ENCODE results near the gene OR52N1. TPM values are rescaled to one million over a fixed set of nuclear protein-coding genes. Genes with fewer than 3 reads are reported as not detected.

The OR52N1 gene
- total and polyA plus RNA-seq, 2 of the 4 experiments (the other 2 are of a cell fraction): not detected

DNA sequence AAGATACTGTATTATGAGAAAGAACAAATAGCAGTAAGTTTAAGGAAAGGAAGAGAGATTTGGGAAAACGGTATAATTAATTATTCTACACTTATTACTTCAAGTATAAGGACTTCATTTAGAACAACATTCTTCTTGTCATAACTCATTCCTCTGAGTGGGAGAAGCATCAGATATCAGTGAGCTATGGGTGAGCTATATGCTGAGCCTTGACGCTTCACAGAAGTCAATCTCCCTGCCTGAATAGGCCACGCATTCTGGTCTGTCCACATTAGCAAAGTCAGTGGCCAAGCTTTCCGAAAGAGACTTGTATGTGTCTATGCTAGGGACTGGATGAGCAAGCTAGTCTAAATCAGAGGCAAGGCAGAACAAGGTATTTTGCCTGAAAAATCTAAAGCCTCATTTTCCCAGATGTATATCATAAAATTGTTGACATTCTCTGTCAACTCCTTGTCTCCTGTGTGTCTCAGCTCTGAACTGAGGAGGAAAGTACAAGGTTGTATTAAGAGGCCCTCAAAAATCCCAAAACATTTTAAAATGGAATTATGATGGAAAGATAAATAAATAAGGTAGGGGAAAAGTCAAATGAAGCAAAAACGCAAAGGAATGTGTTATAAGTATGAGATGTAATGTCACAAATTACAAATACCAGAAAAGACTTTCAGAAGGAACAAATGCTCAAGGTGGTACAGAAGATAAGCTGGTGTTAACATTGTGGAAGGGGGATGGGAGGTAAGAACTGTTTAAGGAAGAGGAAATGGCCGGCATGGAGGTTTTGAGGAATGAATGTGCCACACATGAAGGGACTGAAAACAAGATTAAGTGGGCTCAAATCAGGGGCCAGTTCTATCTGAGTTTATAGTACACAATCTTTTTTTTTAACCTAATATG lies 19.1 kb upstream of the OR52N1 start:
- no TSS peak for BruUV-seq (replicated peaks)
- CTCF ChIA-PET: interaction anchor here (0.6 to 1.9 kb wide), 2 partner anchors 126 to 334 kb away, joined by 4 to 8 read pairs; no protein-coding TSS in a partner anchor
- TF ChIP-seq RAD21 (IDR thresholded peaks at IDR 0.05; ENCODE audit: low read length) (no peak), MAFK (IDR thresholded peaks at IDR 0.05; ENCODE audit: low read depth, low read length) (no peak), CHD1 (IDR thresholded peaks at IDR 0.05; ENCODE audit: low read depth, low read length) (no peak), MAZ (IDR thresholded peaks at IDR 0.05; ENCODE audit: borderline replicate concordance, low read depth, low read length) (no peak), SMC3 (IDR thresholded peaks at IDR 0.05; ENCODE audit: low read depth, low read length) (no peak), MXI1 (IDR thresholded peaks at IDR 0.05; ENCODE audit: borderline replicate concordance, low read depth, low read length) (no peak), FOS (IDR thresholded peaks at IDR 0.05; ENCODE audit: low read depth, low read length) (no peak), ELK1 (IDR thresholded peaks at IDR 0.05; ENCODE audit: borderline replicate concordance, low read depth, low read length) (no peak), NFE2L2 (IDR thresholded peaks at IDR 0.05; ENCODE audit: low read depth, low read length) (no peak), RFX5 (IDR thresholded peaks at IDR 0.05; ENCODE audit: low read depth, low read length) (no peak), POLR2A (IDR thresholded peaks at IDR 0.05; ENCODE audit: low read depth, low read length) (no peak), RCOR1 (IDR thresholded peaks at IDR 0.05; ENCODE audit: insufficient replicate concordance, low read length) (no peak), CEBPB (IDR thresholded peaks at IDR 0.05; ENCODE audit: low read depth, low read length) (no peak)
- TF ChIP-seq, protein P1, sequence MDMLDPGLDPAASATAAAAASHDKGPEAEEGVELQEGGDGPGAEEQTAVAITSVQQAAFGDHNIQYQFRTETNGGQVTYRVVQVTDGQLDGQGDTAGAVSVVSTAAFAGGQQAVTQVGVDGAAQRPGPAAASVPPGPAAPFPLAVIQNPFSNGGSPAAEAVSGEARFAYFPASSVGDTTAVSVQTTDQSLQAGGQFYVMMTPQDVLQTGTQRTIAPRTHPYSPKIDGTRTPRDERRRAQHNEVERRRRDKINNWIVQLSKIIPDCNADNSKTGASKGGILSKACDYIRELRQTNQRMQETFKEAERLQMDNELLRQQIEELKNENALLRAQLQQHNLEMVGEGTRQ (IDR thresholded peaks at IDR 0.05; ENCODE audit: low read depth, low read length): no peak
- TF ChIP-seq, protein P2, sequence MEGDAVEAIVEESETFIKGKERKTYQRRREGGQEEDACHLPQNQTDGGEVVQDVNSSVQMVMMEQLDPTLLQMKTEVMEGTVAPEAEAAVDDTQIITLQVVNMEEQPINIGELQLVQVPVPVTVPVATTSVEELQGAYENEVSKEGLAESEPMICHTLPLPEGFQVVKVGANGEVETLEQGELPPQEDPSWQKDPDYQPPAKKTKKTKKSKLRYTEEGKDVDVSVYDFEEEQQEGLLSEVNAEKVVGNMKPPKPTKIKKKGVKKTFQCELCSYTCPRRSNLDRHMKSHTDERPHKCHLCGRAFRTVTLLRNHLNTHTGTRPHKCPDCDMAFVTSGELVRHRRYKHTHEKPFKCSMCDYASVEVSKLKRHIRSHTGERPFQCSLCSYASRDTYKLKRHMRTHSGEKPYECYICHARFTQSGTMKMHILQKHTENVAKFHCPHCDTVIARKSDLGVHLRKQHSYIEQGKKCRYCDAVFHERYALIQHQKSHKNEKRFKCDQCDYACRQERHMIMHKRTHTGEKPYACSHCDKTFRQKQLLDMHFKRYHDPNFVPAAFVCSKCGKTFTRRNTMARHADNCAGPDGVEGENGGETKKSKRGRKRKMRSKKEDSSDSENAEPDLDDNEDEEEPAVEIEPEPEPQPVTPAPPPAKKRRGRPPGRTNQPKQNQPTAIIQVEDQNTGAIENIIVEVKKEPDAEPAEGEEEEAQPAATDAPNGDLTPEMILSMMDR (conservative IDR thresholded peaks at IDR 0.05; ENCODE audit: low read depth, low read length): no peak

More for the DNA sequence above, 19.1 kb upstream of the OR52N1 start:
- DNase-seq (no peak), ATAC-seq (ENCODE audit: low read depth) (no peak)
- no peaks in the 10 kb centered on the region for H3K9me1 ChIP-seq (ENCODE audit: insufficient read depth, low read length)
- POLR2A ChIA-PET (ENCODE audit: unreplicated experiment): no interaction called here
- no peaks in the 10 kb centered on the region for H3K4me1 ChIP-seq (ENCODE audit: control insufficient read depth, insufficient read depth, low read length)
- H2BK20ac ChIP-seq (ENCODE audit: low read depth, low read length): no peak overlapping the region
- intact Hi-C loops (cut with micrococcal nuclease) (loop anchor here (2.0 to 10.0 kb wide), 5 partner anchors 125 to 1625 kb away; partner anchors contain the start of gene TRIM5), in situ Hi-C loops (cut with MboI; ENCODE audit: low sequenced_read_pairs) (no loop called here), dilution Hi-C loops (cut with HindIII; ENCODE audit: low sequenced_read_pairs, unreplicated experiment) (no loop called here)
- no peak overlapping the region for H3K18ac ChIP-seq (ENCODE audit: low read depth, low read length)
- H3K27ac ChIP-seq (ENCODE audit: insufficient read depth, low read length): no peak overlapping the region
- H4K20me1 ChIP-seq (ENCODE audit: insufficient read depth, low read length): no peaks in the 10 kb centered on the region
- no peak overlapping the region for H2AK9ac ChIP-seq (replicated peaks; ENCODE audit: low read depth, low read length, poor library complexity)
- no peak overlapping the region for H3K9ac ChIP-seq (ENCODE audit: low read depth, low read length)
- H3K56ac ChIP-seq (ENCODE audit: extremely low read depth, insufficient read depth, low read length): no peak overlapping the region
- H3K9me3 ChIP-seq (ENCODE audit: control insufficient read depth, insufficient read depth, low read length): no peaks in the 10 kb centered on the region
- no peak overlapping the region for H4K8ac ChIP-seq (ENCODE audit: low read depth in 2 of 2, low read length in 2 of 2)
- H3K23ac ChIP-seq (ENCODE audit: low read depth, low read length): no peak overlapping the region
- 100% methylated on average over 1 of the region's 6 CpGs; no CpG with 5 or more reads in 1 of the 2 experiments for WGBS, 2 experiments (ENCODE audit: extremely low coverage in 2 of 2, insufficient read length in 1 of 2)
- H3K14ac ChIP-seq (replicated peaks; ENCODE audit: low read depth, low read length): no peak overlapping the region
- H2AK5ac ChIP-seq (ENCODE audit: low read depth, low read length): no peak overlapping the region
- no peak overlapping the region for H3K4me3 ChIP-seq (ENCODE audit: insufficient read depth, low read depth, low read length)
- H3K27me3 ChIP-seq (ENCODE audit: control insufficient read depth, insufficient read depth, low read length): peaks cover 5% of the 10 kb centered on the region
- H3K79me1 ChIP-seq (ENCODE audit: low read depth in 1 of 2, low read length in 2 of 2): no peaks in the 10 kb centered on the region
- no peak overlapping the region for H2BK120ac ChIP-seq (ENCODE audit: low read depth, low read length)
- H3K36me3 ChIP-seq (ENCODE audit: control insufficient read depth, insufficient read depth, low read length): no peaks in the 10 kb centered on the region
- H3K4me2 ChIP-seq (ENCODE audit: low read depth, low read length): no peak overlapping the region
- H2BK15ac ChIP-seq (ENCODE audit: low read depth, low read length): no peak overlapping the region
- H2AFZ ChIP-seq (replicated peaks; ENCODE audit: low read length, poor library complexity): no peak overlapping the region
- H4K91ac ChIP-seq (ENCODE audit: insufficient read depth, low read depth, low read length): no peak overlapping the region
- no peak overlapping the region for H3K4ac ChIP-seq (ENCODE audit: low read depth, low read length)
- H2BK5ac ChIP-seq (ENCODE audit: low read depth, low read length, poor library complexity, severe bottlenecking): no peak overlapping the region
- H4K5ac ChIP-seq (ENCODE audit: low read depth, low read length): no peak overlapping the region
